Measurements from ENCODE around the gene SH3D19.

The SH3D19 gene

DNA sequence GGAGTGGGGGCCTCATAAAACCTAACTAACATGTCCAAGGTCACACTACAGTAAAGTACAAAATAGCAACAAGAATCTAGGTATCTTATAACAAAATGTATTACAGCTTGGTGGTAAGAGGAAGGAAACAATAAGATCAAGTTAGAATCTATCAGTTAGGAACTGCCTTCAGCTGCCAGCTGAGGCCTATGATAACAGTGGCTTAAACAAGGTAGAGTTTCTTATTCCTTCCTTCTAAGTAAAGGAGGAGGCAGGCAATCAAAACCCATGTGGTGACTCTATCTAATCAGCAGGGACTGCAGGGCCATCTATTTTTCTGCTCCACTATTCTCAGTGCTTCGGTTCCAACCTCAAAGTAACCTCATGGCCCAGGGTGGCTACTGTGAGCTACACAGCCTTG is 10.9 kb downstream of the SH3D19 start:
- TF ChIP-seq, protein P1, sequence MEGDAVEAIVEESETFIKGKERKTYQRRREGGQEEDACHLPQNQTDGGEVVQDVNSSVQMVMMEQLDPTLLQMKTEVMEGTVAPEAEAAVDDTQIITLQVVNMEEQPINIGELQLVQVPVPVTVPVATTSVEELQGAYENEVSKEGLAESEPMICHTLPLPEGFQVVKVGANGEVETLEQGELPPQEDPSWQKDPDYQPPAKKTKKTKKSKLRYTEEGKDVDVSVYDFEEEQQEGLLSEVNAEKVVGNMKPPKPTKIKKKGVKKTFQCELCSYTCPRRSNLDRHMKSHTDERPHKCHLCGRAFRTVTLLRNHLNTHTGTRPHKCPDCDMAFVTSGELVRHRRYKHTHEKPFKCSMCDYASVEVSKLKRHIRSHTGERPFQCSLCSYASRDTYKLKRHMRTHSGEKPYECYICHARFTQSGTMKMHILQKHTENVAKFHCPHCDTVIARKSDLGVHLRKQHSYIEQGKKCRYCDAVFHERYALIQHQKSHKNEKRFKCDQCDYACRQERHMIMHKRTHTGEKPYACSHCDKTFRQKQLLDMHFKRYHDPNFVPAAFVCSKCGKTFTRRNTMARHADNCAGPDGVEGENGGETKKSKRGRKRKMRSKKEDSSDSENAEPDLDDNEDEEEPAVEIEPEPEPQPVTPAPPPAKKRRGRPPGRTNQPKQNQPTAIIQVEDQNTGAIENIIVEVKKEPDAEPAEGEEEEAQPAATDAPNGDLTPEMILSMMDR (IDR thresholded peaks at IDR 0.05; ENCODE audit: insufficient read depth, low read depth, low read length, missing control alignments) = no peak
- DNase-seq (ENCODE audit: low read depth) = no peak
- no peak overlapping the region for H3K4me3 ChIP-seq (ENCODE audit: low read length)

DNA sequence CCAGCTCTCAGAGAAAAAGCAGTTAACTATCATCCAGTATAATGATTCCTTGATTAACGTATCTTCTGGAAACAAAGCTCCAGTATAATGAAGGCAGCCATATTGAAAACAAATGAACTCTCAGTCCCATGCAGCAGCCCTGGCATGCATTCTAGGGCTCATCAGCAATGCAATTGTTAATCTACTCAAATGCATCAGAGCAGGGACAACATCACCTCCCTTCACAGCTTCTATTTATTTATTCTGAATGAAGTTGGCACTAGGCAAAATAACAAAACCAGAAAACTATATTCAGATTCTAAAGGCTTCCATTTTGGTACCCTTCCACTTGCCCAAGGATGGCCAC is 11.4 kb downstream of the SH3D19 start:
- no peak overlapping the region for H3K4me3 ChIP-seq (ENCODE audit: low read length)
- TF ChIP-seq, protein P1 (IDR thresholded peaks at IDR 0.05; ENCODE audit: insufficient read depth, low read depth, low read length, missing control alignments) = no peak
- DNase-seq (ENCODE audit: low read depth) = no peak

DNA sequence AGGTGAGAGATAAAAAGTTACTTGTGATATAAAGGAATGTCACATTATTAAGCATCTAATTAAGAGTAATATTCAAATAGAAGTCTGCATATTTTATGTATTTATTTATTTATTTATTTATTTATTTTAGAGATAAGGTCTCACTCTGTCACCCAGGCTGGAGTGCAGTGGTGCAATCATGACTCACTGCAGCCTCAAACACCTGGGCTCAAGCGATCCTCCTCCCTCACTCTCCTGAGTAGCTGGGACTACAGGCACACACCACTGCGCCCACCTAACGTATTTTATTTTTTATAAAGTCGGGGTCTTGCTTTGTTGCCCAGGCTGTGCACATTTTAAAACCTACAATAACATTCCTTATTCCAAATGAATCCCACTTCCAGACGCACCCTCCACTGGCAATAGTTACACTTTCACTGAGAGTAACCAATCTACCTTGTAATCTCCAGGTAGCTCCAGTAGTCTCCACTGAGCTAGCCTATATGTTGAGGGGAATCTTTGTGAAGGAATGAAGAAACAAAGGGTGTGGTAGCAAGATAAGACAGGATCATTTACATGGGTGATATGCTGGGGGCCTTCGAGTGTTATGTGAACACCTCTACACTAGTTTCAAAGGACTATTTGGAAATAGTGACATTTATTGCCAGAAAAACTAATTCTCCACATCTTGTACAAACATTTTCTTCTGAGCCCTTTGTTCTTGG is 11.9 kb downstream of the SH3D19 start:
- TF ChIP-seq, protein P1 (IDR thresholded peaks at IDR 0.05; ENCODE audit: insufficient read depth, low read depth, low read length, missing control alignments) = no peak
- peak; percentile 61 for DNase-seq (ENCODE audit: low read depth)
- H3K4me3 ChIP-seq (ENCODE audit: low read length) = no peak overlapping the region

DNA sequence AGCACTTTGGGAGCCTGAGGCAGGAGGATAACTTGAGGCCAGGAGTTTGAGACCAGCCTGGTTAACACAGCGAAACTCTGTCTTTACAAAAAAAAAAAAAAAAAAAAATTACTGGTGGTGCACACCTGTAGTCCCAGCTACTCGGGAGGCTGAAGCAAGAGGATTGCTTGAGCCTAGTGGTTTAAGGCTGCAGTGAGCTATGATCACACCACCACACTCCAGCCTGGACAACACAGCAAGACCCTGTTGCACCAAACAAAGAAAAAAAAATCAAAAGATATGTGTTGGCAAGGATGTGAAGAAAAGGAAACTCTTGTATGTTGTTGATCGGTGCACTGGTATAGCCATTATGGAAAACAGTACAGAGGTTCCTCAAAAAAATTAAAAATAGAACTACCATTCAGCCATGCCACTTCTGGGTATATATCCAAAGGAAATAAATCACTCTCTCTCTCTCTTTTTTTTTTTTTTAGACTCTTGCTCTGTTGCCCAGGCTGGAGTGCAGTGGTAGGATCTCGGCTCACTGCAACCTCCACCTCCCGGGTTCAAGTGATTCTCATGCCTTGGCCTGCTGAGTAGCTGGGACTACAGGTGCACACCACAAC is 15.2 kb downstream of the SH3D19 start:
- no peak for DNase-seq (ENCODE audit: low read depth)
- no peak overlapping the region for H3K4me3 ChIP-seq (ENCODE audit: low read length)
- TF ChIP-seq, protein P1 (IDR thresholded peaks at IDR 0.05; ENCODE audit: insufficient read depth, low read depth, low read length, missing control alignments) = no peak

DNA sequence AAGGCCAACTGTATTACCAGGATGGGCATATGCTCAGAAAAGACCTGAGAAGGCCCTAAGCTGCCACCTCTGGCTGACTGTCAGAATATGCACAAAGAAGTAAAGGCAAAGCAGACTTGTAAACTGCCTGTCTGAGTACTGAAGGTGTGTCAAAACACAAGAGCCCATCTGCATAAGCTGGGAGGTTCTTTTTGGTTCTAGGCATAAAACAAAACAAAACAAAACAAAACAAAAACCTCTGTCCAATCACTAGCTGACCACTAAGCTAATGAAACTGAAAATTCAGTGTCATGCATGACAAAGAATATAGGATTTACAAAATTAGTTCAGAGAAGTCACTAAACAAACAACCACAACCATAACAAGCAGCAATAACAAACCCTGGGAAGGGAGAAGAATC is 20.6 kb downstream of the SH3D19 start:
- H3K4me3 ChIP-seq (ENCODE audit: low read length) = no peak overlapping the region
- TF ChIP-seq, protein P1 (IDR thresholded peaks at IDR 0.05; ENCODE audit: insufficient read depth, low read depth, low read length, missing control alignments) = no peak
- DNase-seq (ENCODE audit: low read depth) = peak; percentile 29

DNA sequence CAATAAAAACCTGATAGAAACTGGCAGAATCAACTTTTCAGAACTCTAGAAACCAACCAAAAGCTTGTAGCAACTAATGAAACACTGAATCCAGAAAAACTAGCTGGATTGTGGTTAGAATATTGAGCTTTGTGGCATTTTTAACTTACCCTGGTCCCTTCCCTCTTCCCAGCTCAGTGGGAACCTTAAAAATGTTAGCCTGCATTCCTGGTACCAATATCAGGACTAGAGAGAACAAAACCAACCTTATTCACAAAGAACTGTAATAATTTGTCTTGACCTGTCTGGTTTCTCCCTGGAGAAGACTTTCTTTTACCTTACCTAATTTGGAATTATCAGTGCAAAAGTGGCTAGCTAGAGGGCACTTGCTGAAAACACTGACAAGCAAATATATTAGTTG is 21.2 kb downstream of the SH3D19 start:
- TF ChIP-seq, protein P1 (IDR thresholded peaks at IDR 0.05; ENCODE audit: insufficient read depth, low read depth, low read length, missing control alignments) = no peak
- H3K4me3 ChIP-seq (ENCODE audit: low read length) = no peak overlapping the region

DNA sequence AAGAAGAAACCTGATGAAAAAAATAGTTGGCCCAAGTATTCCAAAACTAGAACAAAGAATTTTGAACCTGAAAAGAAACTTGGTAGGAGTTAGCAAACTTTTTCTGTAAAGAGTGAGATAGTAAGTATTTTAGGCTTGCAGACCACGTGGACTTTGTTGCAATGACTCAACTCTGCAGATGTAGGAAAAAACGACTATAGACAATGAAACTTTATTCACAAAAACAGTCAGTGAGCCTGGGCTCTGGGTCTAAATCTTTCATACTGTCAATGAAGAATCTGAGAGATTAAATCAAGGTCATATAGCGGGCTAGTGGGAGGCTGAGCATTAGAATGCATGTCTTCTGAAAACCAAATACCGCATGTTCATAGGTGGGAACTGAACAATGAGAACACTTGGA is 23.0 kb downstream of the SH3D19 start:
- H3K4me3 ChIP-seq (ENCODE audit: low read length) = no peak overlapping the region
- no peak for DNase-seq (ENCODE audit: low read depth)
- TF ChIP-seq, protein P1 (IDR thresholded peaks at IDR 0.05; ENCODE audit: insufficient read depth, low read depth, low read length, missing control alignments) = no peak

More for the DNA sequence above, 21.2 kb downstream of the SH3D19 start:
- no peak for DNase-seq (ENCODE audit: low read depth)
